ENCODE data around the gene CLPTM1L.
"Not testable (repeated sequence)": the region's sequence is repeated elsewhere in the genome, so short reads cannot be mapped to it uniquely, and the experiment has no call there.

The CLPTM1L gene

GRCh38 chr5:1276930-1277329 lies 68.0 kb downstream of the CLPTM1L start:
- H3K4me2 ChIP-seq: no peak overlapping the region
- H3K9ac ChIP-seq: no peak overlapping the region
- peaks cover 89% of the 10 kb centered on the region for H3K36me3 ChIP-seq
- H3K27me3 ChIP-seq: no peaks in the 10 kb centered on the region
- no peak overlapping the region for H3K4me3 ChIP-seq
- H3K27ac ChIP-seq: no peak overlapping the region
- no peaks in the 10 kb centered on the region for H3K4me1 ChIP-seq
- H3K9me3 ChIP-seq: peaks cover 35% of the 10 kb centered on the region
- H4K20me1 ChIP-seq: peaks cover 90% of the 10 kb centered on the region
- TF ChIP-seq Cebpa-rat (IDR thresholded peaks at IDR 0.05): no peak

- not testable (repeated sequence) for H3K9ac ChIP-seq, H3K27me3 ChIP-seq, H3K27ac ChIP-seq, H3K4me2 ChIP-seq, H3K4me3 ChIP-seq, H3K4me1 ChIP-seq
- Histone ChIP-seq H4K20me1 (peaks cover 90% of the 10 kb centered on the region), H3K36me3 (peaks cover 89% of the 10 kb centered on the region), H3K9me3 (peaks cover 35% of the 10 kb centered on the region)
Observed at GRCh38 chr5:1275397-1276391, 69.2 kb downstream of the CLPTM1L start.

GRCh38 chr5:1274471-1274870 lies 70.4 kb downstream of the CLPTM1L start:
- no peak for TF ChIP-seq Cebpa-rat (IDR thresholded peaks at IDR 0.05)
- peaks cover 89% of the 10 kb centered on the region for H3K36me3 ChIP-seq
- peaks cover 35% of the 10 kb centered on the region for H3K9me3 ChIP-seq
- no peaks in the 10 kb centered on the region for H3K27me3 ChIP-seq
- no peak overlapping the region for H3K27ac ChIP-seq
- H3K9ac ChIP-seq: no peak overlapping the region
- peaks cover 90% of the 10 kb centered on the region for H4K20me1 ChIP-seq
- no peak overlapping the region for H3K4me3 ChIP-seq
- no peaks in the 10 kb centered on the region for H3K4me1 ChIP-seq
- no peak overlapping the region for H3K4me2 ChIP-seq

- H3K9ac ChIP-seq: no peak overlapping the region
- peaks cover 89% of the 10 kb centered on the region for H3K36me3 ChIP-seq
- H3K4me1 ChIP-seq: no peaks in the 10 kb centered on the region
- no peak for TF ChIP-seq Cebpa-rat (IDR thresholded peaks at IDR 0.05)
- H4K20me1 ChIP-seq: peaks cover 90% of the 10 kb centered on the region
- no peaks in the 10 kb centered on the region for H3K27me3 ChIP-seq
- H3K4me2 ChIP-seq: no peak overlapping the region
- no peak overlapping the region for H3K27ac ChIP-seq
- peaks cover 29% of the 10 kb centered on the region for H3K9me3 ChIP-seq
- H3K4me3 ChIP-seq: no peak overlapping the region
Observed at GRCh38 chr5:1273745-1274144, 71.2 kb downstream of the CLPTM1L start.

- no peak overlapping the region for H3K4me3 ChIP-seq
- no peaks in the 10 kb centered on the region for H3K4me1 ChIP-seq
- no peaks in the 10 kb centered on the region for H3K27me3 ChIP-seq
- no peak for TF ChIP-seq Cebpa-rat (IDR thresholded peaks at IDR 0.05)
- H3K9me3 ChIP-seq: peaks cover 23% of the 10 kb centered on the region; the same call in 1 of the 2 replicates
- H3K27ac ChIP-seq: no peak overlapping the region
- H3K9ac ChIP-seq: no peak overlapping the region
- no peak overlapping the region for H3K4me2 ChIP-seq
- H4K20me1 ChIP-seq: peaks cover 85% of the 10 kb centered on the region
- peaks cover 89% of the 10 kb centered on the region for H3K36me3 ChIP-seq
Observed at GRCh38 chr5:1272201-1272600, 72.7 kb downstream of the CLPTM1L start.

- Histone ChIP-seq H3K4me3 (no peak overlapping the region), H3K36me3 (peaks cover 89% of the 10 kb centered on the region), H3K9ac (no peak overlapping the region), H3K4me1 (no peaks in the 10 kb centered on the region), H3K27ac (no peak overlapping the region), H3K27me3 (no peaks in the 10 kb centered on the region), H4K20me1 (peaks cover 84% of the 10 kb centered on the region), H3K9me3 (peaks cover 21% of the 10 kb centered on the region; the same call in 1 of the 2 replicates), H3K4me2 (no peak overlapping the region)
- no peak for TF ChIP-seq Cebpa-rat (IDR thresholded peaks at IDR 0.05)
Observed at GRCh38 chr5:1270933-1271914, 73.7 kb downstream of the CLPTM1L start.

GRCh38 chr5:1270426-1270825 lies 74.5 kb downstream of the CLPTM1L start:
- TF ChIP-seq Cebpa-rat (IDR thresholded peaks at IDR 0.05): no peak
- Histone ChIP-seq H3K36me3 (peaks cover 91% of the 10 kb centered on the region), H3K27me3 (no peaks in the 10 kb centered on the region), H3K9ac (no peak overlapping the region), H3K9me3 (peaks cover 18% of the 10 kb centered on the region; the same call in 1 of the 2 replicates), H3K4me3 (no peak overlapping the region), H3K4me1 (0 out of 2 replicates have a peak, but pooled peaks cover under 1% of the 10 kb centered on the region), H3K4me2 (no peak overlapping the region), H3K27ac (no peak overlapping the region), H4K20me1 (peaks cover 85% of the 10 kb centered on the region)

GRCh38 chr5:1268666-1269065 lies 76.2 kb downstream of the CLPTM1L start:
- H3K9ac ChIP-seq: no peak overlapping the region
- no peak overlapping the region for H3K27ac ChIP-seq
- H3K4me2 ChIP-seq: no peak overlapping the region
- peaks cover 91% of the 10 kb centered on the region for H3K36me3 ChIP-seq
- H3K9me3 ChIP-seq: peaks cover 1% of the 10 kb centered on the region; the same call in 1 of the 2 replicates
- no peak for TF ChIP-seq Cebpa-rat (IDR thresholded peaks at IDR 0.05)
- H3K4me3 ChIP-seq: no peak overlapping the region
- H3K27me3 ChIP-seq: no peaks in the 10 kb centered on the region
- H3K4me1 ChIP-seq: 0 out of 2 replicates have a peak, but pooled peaks cover 6% of the 10 kb centered on the region
- peaks cover 85% of the 10 kb centered on the region for H4K20me1 ChIP-seq

- H3K4me3 ChIP-seq: no peak overlapping the region
- H3K9ac ChIP-seq: no peak overlapping the region
- no peak overlapping the region for H3K27ac ChIP-seq
- no peaks in the 10 kb centered on the region for H3K27me3 ChIP-seq
- H3K4me2 ChIP-seq: no peak overlapping the region
- no peak for TF ChIP-seq Cebpa-rat (IDR thresholded peaks at IDR 0.05)
- 0 out of 2 replicates have a peak, but pooled peaks cover 6% of the 10 kb centered on the region for H3K4me1 ChIP-seq
- H4K20me1 ChIP-seq: peaks cover 89% of the 10 kb centered on the region
- peaks cover 94% of the 10 kb centered on the region for H3K36me3 ChIP-seq
- H3K9me3 ChIP-seq: no peaks in the 10 kb centered on the region
Observed at GRCh38 chr5:1268056-1268455, 76.8 kb downstream of the CLPTM1L start.
